ENCODE results near the gene MAPRE2. TPM values are rescaled to one million over a fixed set of nuclear protein-coding genes. Genes with fewer than 3 reads are reported as not detected.

The MAPRE2 gene
- total RNA-seq, 1 experiment from 2014 or later: 29.4 TPM

- H3K23me2 ChIP-seq (ENCODE audit: insufficient read length, low read depth, low read length, poor library complexity, severe bottlenecking): no peaks in the 10 kb centered on the region
- no peaks in the 10 kb centered on the region for H3K27me3 ChIP-seq (ENCODE audit: insufficient read depth, low read length)
- H3K9me3 ChIP-seq (ENCODE audit: control insufficient read depth, low read depth, low read length): no peaks in the 10 kb centered on the region
- no peak overlapping the region for H4K8ac ChIP-seq (replicated peaks; ENCODE audit: insufficient read length, low read depth, low read length)
- no peak overlapping the region for H3K23ac ChIP-seq (ENCODE audit: insufficient read length, low read depth, low read length)
- no peak overlapping the region for H2BK120ac ChIP-seq (ENCODE audit: low read depth, low read length, poor library complexity, severe bottlenecking)
- H3T11ph ChIP-seq (ENCODE audit: low read length): no peak overlapping the region
- H3K18ac ChIP-seq (ENCODE audit: insufficient read length, low read depth, low read length): no peak overlapping the region
- H3K9me3 Mint-ChIP-seq: no peaks in the 10 kb centered on the region
- H3K79me1 ChIP-seq (ENCODE audit: insufficient read depth, low read depth, low read length, poor library complexity, severe bottlenecking): no peaks in the 10 kb centered on the region
- H2BK5ac ChIP-seq (ENCODE audit: insufficient read length, low read length): no peak overlapping the region
- no peaks in the 10 kb centered on the region for H3K4me1 ChIP-seq (ENCODE audit: insufficient read depth, low read length)
- no CpG with 5 or more reads among the region's 4 CpGs for WGBS (ENCODE audit: extremely low coverage, insufficient read length, low lambda C conversion rate)
- no peak overlapping the region for H3K56ac ChIP-seq (ENCODE audit: insufficient read length, low read depth, low read length)
- H4K20me1 ChIP-seq (ENCODE audit: control insufficient read depth, insufficient read depth, insufficient read length): no peaks in the 10 kb centered on the region
- no peak overlapping the region for H3K27ac Mint-ChIP-seq
- H2AK5ac ChIP-seq (ENCODE audit: insufficient read length, low read length): no peak overlapping the region
- H2AFZ ChIP-seq (ENCODE audit: low read length): no peak overlapping the region
- no peaks in the 10 kb centered on the region for H3K79me2 ChIP-seq (ENCODE audit: insufficient read depth, low read length)
- H2BK12ac ChIP-seq (ENCODE audit: insufficient read length, low read depth, low read length): no peak overlapping the region
- no peak for TF ChIP-seq CTCF (conservative IDR thresholded peaks at IDR 0.05)
- H3K4me3 Mint-ChIP-seq: no peak overlapping the region
- H3K4ac ChIP-seq (ENCODE audit: low read depth, low read length): no peak overlapping the region
- no peak overlapping the region for H2BK20ac ChIP-seq (ENCODE audit: low read depth, low read length, poor library complexity, severe bottlenecking)
- DNase-seq: no peak
- no peak overlapping the region for H3K14ac ChIP-seq (ENCODE audit: insufficient read depth, low read length)
- no peak overlapping the region for H4K91ac ChIP-seq (ENCODE audit: insufficient read length, low read depth, low read length)
- H3K4me1 Mint-ChIP-seq: peaks cover 16 to 17% of the 10 kb centered on the region in 2 experiments
- H3K27me3 Mint-ChIP-seq (ENCODE audit: low read depth): no peaks in the 10 kb centered on the region
- no peak overlapping the region for H3K27ac ChIP-seq (ENCODE audit: insufficient read length, low read depth, low read length)
- no peak overlapping the region for H3K4me2 ChIP-seq (ENCODE audit: insufficient read depth, insufficient read length, low read length)
- H4K5ac ChIP-seq (ENCODE audit: insufficient read length, low read depth, low read length): no peak overlapping the region
- H3K36me3 Mint-ChIP-seq (ENCODE audit: insufficient read depth in 1 of 3, low read depth in 3 of 3): peaks cover 0 to 4% (median 0%) of the 10 kb centered on the region in 3 experiments; a peak in 4 of 7 replicates
- H3K9ac ChIP-seq (ENCODE audit: extremely low read depth, insufficient read length, low read length): no peak overlapping the region
- H2BK15ac ChIP-seq (ENCODE audit: low read depth, low read length): no peak overlapping the region
These were observed 35.1 kb downstream of the MAPRE2 start for GRCh38 chr18:35076135-35076924.

Measured in H9 (cell line).